Upper lobe of left lung (tissue), 4 donors: ENCODE results near the gene ZNF778.

Source experiments
- POLR2A ChIP-seq, 4 donors: fragments of 450-650 bp; IDR thresholded peaks; one replicate each; pipeline ENCODE4 v1.5.1; 2016 to 2017; ENCODE audit warnings: antibody characterized with exemption in 4 of 4, mild to moderate bottlenecking in 2 of 4
- POLR2AphosphoS5 ChIP-seq, 2 donors: sonication (generic); formaldehyde crosslinking; IDR thresholded peaks; one replicate each; pipeline ENCODE4 v1.5.1; 2017; ENCODE audit warnings: antibody characterized with exemption in 2 of 2
- TF ChIP-seq, protein P1 (sequence below), 6 experiments: fragments of 450-650 bp in 4 of 6; fragments of 200-600 bp in 2 of 6; sonication (generic) in 2 of 6; IDR thresholded peaks; one replicate each; pipeline ENCODE4 v1.5.1; 2016 to 2019; ENCODE audit warnings: antibody characterized with exemption in 6 of 6

DNA sequence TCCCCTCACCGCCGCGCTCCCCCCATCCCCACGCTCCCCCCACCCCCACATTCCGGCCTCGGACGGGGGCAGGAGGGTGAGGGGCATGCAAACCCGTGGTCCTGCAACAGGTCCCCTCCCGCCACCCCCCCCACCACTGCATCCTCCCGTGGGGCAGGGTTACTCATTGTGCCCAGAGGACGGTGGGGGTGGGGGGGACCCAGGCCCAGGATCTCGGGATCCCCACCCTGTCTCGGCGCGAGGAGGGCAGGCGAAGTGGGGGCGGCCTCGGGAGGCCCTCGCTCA, 25.7 kb upstream of the ZNF778 start:
- no peak for TF ChIP-seq POLR2AphosphoS5 (IDR thresholded peaks at IDR 0.05)
- TF ChIP-seq, protein P1, sequence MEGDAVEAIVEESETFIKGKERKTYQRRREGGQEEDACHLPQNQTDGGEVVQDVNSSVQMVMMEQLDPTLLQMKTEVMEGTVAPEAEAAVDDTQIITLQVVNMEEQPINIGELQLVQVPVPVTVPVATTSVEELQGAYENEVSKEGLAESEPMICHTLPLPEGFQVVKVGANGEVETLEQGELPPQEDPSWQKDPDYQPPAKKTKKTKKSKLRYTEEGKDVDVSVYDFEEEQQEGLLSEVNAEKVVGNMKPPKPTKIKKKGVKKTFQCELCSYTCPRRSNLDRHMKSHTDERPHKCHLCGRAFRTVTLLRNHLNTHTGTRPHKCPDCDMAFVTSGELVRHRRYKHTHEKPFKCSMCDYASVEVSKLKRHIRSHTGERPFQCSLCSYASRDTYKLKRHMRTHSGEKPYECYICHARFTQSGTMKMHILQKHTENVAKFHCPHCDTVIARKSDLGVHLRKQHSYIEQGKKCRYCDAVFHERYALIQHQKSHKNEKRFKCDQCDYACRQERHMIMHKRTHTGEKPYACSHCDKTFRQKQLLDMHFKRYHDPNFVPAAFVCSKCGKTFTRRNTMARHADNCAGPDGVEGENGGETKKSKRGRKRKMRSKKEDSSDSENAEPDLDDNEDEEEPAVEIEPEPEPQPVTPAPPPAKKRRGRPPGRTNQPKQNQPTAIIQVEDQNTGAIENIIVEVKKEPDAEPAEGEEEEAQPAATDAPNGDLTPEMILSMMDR (IDR thresholded peaks at IDR 0.05) = no peak
- no peak for TF ChIP-seq POLR2A (IDR thresholded peaks at IDR 0.05)
